Lower leg skin (tissue), 4 donors: ENCODE results near the gene MISP. TPM values are rescaled to one million over a fixed set of nuclear protein-coding genes. Genes with fewer than 3 reads are reported as not detected.

Source experiments
- DNase-seq, 2 donors: peaks; one replicate each; pipeline ENCODE4 v3.0.0-alpha.2; 2019; ENCODE audit warnings: low spot score in 2 of 2
- H3K4me3 ChIP-seq: fragments of 200-600 bp; sonication (generic); 2 replicates; pipeline ENCODE4 v1.5.1; 2017; ENCODE audit warnings: mild to moderate bottlenecking, low read depth; ENCODE audit not compliant: poor library complexity, severe bottlenecking
- POLR2A ChIP-seq, 2 donors: fragments of 450-650 bp; IDR thresholded peaks; one replicate each; pipeline ENCODE4 v1.6.1; 2016 to 2017; ENCODE audit warnings: antibody characterized with exemption in 2 of 2, mild to moderate bottlenecking in 1 of 2, moderate library complexity in 1 of 2
- WGBS, 2 donors: methylation state at CpG; one replicate each; pipeline ENCODE4 v1.1.5; 2018; 5-methylcytosine and 5-hydroxymethylcytosine counted together
- intact Hi-C: fragments of 100-400 bp; cut with DNase I; formaldehyde crosslinking; loops from one replicate; pipeline ENCODE4 v1.15.0; 2023; ENCODE audit warnings: low total_unique reads
- total RNA-seq, 4 donors: library from RNA; depleted of rRNA; stranded (reverse); fragments of >200 nt; gene quantifications; one replicate each; pipeline ENCODE4 v1.1.0, GENCODE V29; 2016
- TF ChIP-seq, protein P1 (sequence below), 3 donors: fragments of 450-650 bp; IDR thresholded peaks; one replicate each; pipeline ENCODE4 v1.5.1; 2016; ENCODE audit warnings: antibody characterized with exemption in 3 of 3, mild to moderate bottlenecking in 3 of 3, moderate library complexity in 2 of 3

MISP gene
- total RNA-seq, 4 donors from 2014 or later = 0.08 to 2.8 (median 0.92) TPM

DNA sequence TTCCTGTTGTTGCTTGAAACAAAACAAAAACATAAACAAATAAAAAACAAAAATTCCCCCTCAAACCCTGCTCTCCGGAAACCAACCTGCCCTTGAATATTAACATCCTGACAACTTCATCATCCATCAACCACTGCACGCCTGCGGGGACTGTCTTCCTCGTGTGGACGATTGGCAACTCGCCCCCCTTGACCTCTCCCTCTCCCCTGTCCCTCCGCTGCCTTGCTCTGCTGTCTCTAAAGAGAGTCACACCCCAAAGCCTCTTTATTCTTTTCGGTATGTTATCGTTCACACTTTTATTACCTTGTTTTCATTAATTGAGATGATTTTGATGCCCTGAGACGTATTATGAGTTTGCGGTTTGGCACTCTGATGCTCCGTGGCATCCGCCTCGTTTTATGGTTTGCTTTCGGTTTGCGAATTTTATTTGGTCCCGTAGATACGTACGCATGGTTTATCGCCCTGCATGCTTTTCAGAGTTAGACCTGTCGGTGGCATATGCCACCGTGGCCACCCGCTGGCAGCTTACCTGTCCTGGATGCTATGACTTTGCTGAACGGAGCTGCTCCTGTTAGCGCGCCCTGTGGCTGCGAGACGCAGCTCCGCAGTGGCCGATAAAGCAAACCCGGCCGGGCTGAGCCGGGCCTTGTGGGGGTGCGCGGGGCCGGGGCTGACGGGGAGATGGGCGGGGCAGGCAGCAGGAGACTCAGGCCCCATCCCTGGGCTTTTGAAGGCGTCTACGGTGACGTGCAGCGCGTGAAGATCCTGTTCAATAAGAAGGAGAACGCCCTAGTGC is 56.9 kb downstream of the MISP start:
- TF ChIP-seq, protein P1, sequence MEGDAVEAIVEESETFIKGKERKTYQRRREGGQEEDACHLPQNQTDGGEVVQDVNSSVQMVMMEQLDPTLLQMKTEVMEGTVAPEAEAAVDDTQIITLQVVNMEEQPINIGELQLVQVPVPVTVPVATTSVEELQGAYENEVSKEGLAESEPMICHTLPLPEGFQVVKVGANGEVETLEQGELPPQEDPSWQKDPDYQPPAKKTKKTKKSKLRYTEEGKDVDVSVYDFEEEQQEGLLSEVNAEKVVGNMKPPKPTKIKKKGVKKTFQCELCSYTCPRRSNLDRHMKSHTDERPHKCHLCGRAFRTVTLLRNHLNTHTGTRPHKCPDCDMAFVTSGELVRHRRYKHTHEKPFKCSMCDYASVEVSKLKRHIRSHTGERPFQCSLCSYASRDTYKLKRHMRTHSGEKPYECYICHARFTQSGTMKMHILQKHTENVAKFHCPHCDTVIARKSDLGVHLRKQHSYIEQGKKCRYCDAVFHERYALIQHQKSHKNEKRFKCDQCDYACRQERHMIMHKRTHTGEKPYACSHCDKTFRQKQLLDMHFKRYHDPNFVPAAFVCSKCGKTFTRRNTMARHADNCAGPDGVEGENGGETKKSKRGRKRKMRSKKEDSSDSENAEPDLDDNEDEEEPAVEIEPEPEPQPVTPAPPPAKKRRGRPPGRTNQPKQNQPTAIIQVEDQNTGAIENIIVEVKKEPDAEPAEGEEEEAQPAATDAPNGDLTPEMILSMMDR (IDR thresholded peaks at IDR 0.05) = no peak
- no peak overlapping the region for H3K4me3 ChIP-seq
- no peak for DNase-seq
- intact Hi-C loops = no loop called here
- WGBS, 2 donors = 85 to 92% methylated on average over 38 to 44 of the region's 44 CpGs

DNA sequence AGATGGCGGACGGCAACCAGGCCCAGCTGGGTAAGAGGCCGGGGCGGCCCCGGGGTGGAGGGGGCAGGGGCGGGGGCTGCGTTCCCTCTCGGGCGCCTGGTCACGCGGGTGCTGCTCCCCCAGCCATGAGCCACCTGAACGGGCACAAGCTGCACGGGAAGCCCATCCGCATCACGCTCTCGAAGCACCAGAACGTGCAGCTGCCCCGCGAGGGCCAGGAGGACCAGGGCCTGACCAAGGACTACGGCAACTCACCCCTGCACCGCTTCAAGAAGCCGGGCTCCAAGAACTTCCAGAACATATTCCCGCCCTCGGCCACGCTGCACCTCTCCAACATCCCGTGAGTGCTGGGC is 57.5 kb downstream of the MISP start:
- WGBS, 2 donors = 94% methylated on average over 23 to 26 of the region's 26 CpGs
- TF ChIP-seq POLR2A (IDR thresholded peaks at IDR 0.05) = no peak
- TF ChIP-seq, protein P1 (IDR thresholded peaks at IDR 0.05) = no peak

DNA sequence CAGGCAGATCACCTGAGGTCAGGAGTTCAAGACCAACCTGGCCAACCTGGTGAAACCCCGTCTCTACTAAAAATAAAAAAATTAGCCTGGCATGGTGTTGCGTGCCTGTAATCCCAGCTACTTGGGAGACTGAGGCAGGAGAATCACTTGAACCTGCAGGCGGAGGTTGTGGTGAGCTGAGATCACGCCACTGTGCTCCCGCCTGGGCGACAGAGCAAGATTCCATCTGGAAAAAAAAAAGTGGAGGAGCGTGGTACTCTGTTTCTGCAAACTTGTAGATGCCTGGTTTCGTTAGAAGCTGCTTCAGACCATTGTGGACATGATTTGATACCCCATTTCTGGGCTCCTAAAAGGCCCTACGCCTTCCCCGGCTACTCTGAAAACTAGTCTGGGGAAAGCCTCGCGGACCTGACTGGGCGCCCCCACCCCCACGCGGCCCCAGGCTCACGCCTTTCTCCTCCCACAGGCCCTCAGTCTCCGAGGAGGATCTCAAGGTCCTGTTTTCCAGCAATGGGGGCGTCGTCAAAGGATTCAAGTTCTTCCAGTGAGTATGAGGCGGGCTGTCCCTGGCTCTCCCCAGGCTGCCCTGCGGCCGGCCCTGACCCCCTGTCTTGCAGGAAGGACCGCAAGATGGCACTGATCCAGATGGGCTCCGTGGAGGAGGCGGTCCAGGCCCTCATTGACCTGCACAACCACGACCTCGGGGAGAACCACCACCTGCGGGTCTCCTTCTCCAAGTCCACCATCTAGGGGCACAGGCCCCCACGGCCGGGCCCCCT is 59.4 kb downstream of the MISP start:
- no peak for TF ChIP-seq POLR2A (IDR thresholded peaks at IDR 0.05)
- TF ChIP-seq, protein P1 (IDR thresholded peaks at IDR 0.05) = no peak
- intact Hi-C loops = no loop called here
- H3K4me3 ChIP-seq = no peak overlapping the region
- WGBS, 2 donors = 81 to 87% methylated on average over 28 of the region's 30 CpGs
- DNase-seq = no peak

More for the DNA sequence above, 57.5 kb downstream of the MISP start:
- H3K4me3 ChIP-seq = no peak overlapping the region
- DNase-seq = no peak
- intact Hi-C loops = no loop called here

DNA sequence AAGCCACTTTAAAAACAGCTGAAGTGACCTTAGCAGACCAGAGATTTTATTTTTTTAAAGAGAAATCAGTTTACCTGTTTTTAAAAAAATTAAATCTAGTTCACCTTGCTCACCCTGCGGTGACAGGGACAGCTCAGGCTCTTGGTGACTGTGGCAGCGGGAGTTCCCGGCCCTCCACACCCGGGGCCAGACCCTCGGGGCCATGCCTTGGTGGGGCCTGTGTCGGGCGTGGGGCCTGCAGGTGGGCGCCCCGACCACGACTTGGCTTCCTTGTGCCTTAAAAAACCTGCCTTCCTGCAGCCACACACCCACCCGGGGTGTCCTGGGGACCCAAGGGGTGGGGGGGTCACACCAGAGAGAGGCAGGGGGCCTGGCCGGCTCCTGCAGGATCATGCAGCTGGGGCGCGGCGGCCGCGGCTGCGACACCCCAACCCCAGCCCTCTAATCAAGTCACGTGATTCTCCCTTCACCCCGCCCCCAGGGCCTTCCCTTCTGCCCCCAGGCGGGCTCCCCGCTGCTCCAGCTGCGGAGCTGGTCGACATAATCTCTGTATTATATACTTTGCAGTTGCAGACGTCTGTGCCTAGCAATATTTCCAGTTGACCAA is 60.1 kb downstream of the MISP start:
- intact Hi-C loops = no loop called here
- no peak overlapping the region for H3K4me3 ChIP-seq
- 80 to 81% methylated on average over 24 of the region's 25 CpGs for WGBS, 2 donors
- TF ChIP-seq, protein P1 (IDR thresholded peaks at IDR 0.05) = no peak
- TF ChIP-seq POLR2A (IDR thresholded peaks at IDR 0.05) = no peak
- DNase-seq = no peak

DNA sequence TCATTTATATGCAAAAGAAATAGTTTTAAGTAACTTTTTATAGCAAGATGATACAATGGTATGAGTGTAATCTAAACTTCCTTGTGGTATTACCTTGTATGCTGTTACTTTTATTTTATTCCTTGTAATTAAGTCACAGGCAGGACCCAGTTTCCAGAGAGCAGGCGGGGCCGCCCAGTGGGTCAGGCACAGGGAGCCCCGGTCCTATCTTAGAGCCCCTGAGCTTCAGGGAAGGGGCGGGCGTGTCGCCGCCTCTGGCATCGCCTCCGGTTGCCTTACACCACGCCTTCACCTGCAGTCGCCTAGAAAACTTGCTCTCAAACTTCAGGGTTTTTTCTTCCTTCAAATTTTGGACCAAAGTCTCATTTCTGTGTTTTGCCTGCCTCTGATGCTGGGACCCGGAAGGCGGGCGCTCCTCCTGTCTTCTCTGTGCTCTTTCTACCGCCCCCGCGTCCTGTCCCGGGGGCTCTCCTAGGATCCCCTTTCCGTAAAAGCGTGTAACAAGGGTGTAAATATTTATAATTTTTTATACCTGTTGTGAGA is 60.7 kb downstream of the MISP start:
- no peak for DNase-seq
- intact Hi-C loops = no loop called here
- WGBS, 2 donors = 89 to 90% methylated on average over 20 of the region's 20 CpGs
- no peak overlapping the region for H3K4me3 ChIP-seq
- TF ChIP-seq, protein P1 (IDR thresholded peaks at IDR 0.05) = no peak
